NCI-H82 (cell line): ENCODE measurements around the gene ADAMTSL1.
"Not testable (repeated sequence)": the region's sequence is repeated elsewhere in the genome, so short reads cannot be mapped to it uniquely, and the experiment has no call there.

Experiments used
- DNase-seq: peaks from one replicate; lab custom pipeline; 2025; lab: John Stamatoyannopoulos, UW

The ADAMTSL1 gene

GRCh38 chr9:18905028-18905882 lies 431.3 kb downstream of the ADAMTSL1 start:
- no peak for DNase-seq

GRCh38 chr9:18905883-18906629 lies 432.1 kb downstream of the ADAMTSL1 start:
- DNase-seq, result no peak

- no peak for DNase-seq
Observed at GRCh38 chr9:18906656-18907395, 432.9 kb downstream of the ADAMTSL1 start.

GRCh38 chr9:18907927-18908625 lies 434.1 kb downstream of the ADAMTSL1 start:
- no peak for DNase-seq

- DNase-seq, result no peak
Observed at GRCh38 chr9:18909140-18910018, 435.4 kb downstream of the ADAMTSL1 start.

- DNase-seq, result no peak
Observed at GRCh38 chr9:18910435-18910834, 436.5 kb downstream of the ADAMTSL1 start.

- no peak for DNase-seq
Observed at GRCh38 chr9:18910916-18911315, 437.0 kb downstream of the ADAMTSL1 start.

- no peak for DNase-seq
Observed at GRCh38 chr9:18911714-18912342, 437.9 kb downstream of the ADAMTSL1 start.

GRCh38 chr9:18920141-18921084 lies 446.5 kb downstream of the ADAMTSL1 start:
- DNase-seq, result no peak

GRCh38 chr9:18921366-18922075 lies 447.6 kb downstream of the ADAMTSL1 start:
- no peak for DNase-seq

- DNase-seq, result no peak
Observed at GRCh38 chr9:18922161-18922885, 448.4 kb downstream of the ADAMTSL1 start.

- DNase-seq, result no peak
Observed at GRCh38 chr9:18923167-18923566, 449.2 kb downstream of the ADAMTSL1 start.

- no peak for DNase-seq
Observed at GRCh38 chr9:18923671-18924430, 449.9 kb downstream of the ADAMTSL1 start.

- no peak for DNase-seq
Observed at GRCh38 chr9:18925880-18926279, 451.9 kb downstream of the ADAMTSL1 start.

- no peak for DNase-seq
Observed at GRCh38 chr9:18926513-18926912, 452.6 kb downstream of the ADAMTSL1 start.

GRCh38 chr9:18928711-18929110 lies 454.8 kb downstream of the ADAMTSL1 start:
- DNase-seq, result no peak

GRCh38 chr9:18930611-18931010 lies 456.7 kb downstream of the ADAMTSL1 start:
- DNase-seq, result not testable (repeated sequence)
